Measurements from ENCODE around the gene SNX33. TPM values are rescaled to one million over a fixed set of nuclear protein-coding genes. Genes with fewer than 3 reads are reported as not detected.

The SNX33 gene
- total RNA-seq, 1 experiment from 2014 or later, result 8.3 TPM

GRCh38 chr15:75675579-75676404 lies 28.1 kb downstream of the SNX33 start:
- ATAC-seq (no peak), DNase-seq (ENCODE audit: low read depth, low spot score) (no peak)
- H3K4me1 ChIP-seq (ENCODE audit: control insufficient read depth in 1 of 2, insufficient read depth in 2 of 2, low read length in 2 of 2), result peaks cover 10 to 32% of the 10 kb centered on the region in 2 experiments; a peak in 3 of 4 replicates
- no peaks in the 10 kb centered on the region for H3K79me2 ChIP-seq (ENCODE audit: insufficient read depth, low read length)
- ChIA-PET RAD21 (ENCODE audit: low non-redundant PET in 1 of 2, low total read pairs in 2 of 2, uncharacterized antibody in 2 of 2, unreplicated experiment in 2 of 2) (no interaction called here), POLR2A (no interaction called here), CTCF (no interaction called here)
- no TSS peak for BruUV-seq (replicated peaks)
- intact Hi-C loops (cut with micrococcal nuclease), result no loop called here
- H3K36me3 ChIP-seq (ENCODE audit: control insufficient read depth in 1 of 2, insufficient read depth in 2 of 2, low read length in 2 of 2), result no peaks in the 10 kb centered on the region
- H4K20me1 ChIP-seq (ENCODE audit: insufficient read depth), result no peaks in the 10 kb centered on the region
- H3K4me3 ChIP-seq (replicated peaks in 1 of 2; ENCODE audit: low read depth in 1 of 2, low read length in 2 of 2), result no peak overlapping the region
- H3K9me3 ChIP-seq (ENCODE audit: control insufficient read depth in 1 of 2, insufficient read depth in 1 of 2, low read depth in 1 of 2, low read length in 2 of 2), result no peaks in the 10 kb centered on the region
- H3K9ac ChIP-seq (ENCODE audit: low read length), result no peak overlapping the region
- no peaks in the 10 kb centered on the region for H3K27me3 ChIP-seq (ENCODE audit: insufficient read depth, low read length)
- H2AFZ ChIP-seq (ENCODE audit: low read depth, low read length, poor library complexity, severe bottlenecking), result no peak overlapping the region
- H3K9me2 ChIP-seq (ENCODE audit: insufficient read depth), result no peaks in the 10 kb centered on the region
- no peak overlapping the region for H3K4me2 ChIP-seq (ENCODE audit: low read length)
- no peak overlapping the region for H3K27ac ChIP-seq (ENCODE audit: low read depth, low read length)
- TF ChIP-seq POLR2A (IDR thresholded peaks at IDR 0.05; ENCODE audit: borderline replicate concordance, extremely low read depth, insufficient read depth, insufficient read length) (no peak), SP1 (IDR thresholded peaks at IDR 0.05; ENCODE audit: low read depth) (no peak), EZH2 (IDR thresholded peaks at IDR 0.05) (no peak), MAX (IDR thresholded peaks at IDR 0.05) (no peak), ELF1 (IDR thresholded peaks at IDR 0.05; ENCODE audit: borderline replicate concordance, low read depth) (no peak), RAD21 (IDR thresholded peaks at IDR 0.05; ENCODE audit: low read depth) (no peak), REST (IDR thresholded peaks at IDR 0.05; ENCODE audit: low read depth) (no peak), SIN3A (IDR thresholded peaks at IDR 0.05; ENCODE audit: low read depth) (no peak), FOSL1 (IDR thresholded peaks at IDR 0.05; ENCODE audit: low read depth) (no peak), CTCF (IDR thresholded peaks at IDR 0.05 in 2 of 3, conservative IDR thresholded peaks at IDR 0.05 in 1 of 3; ENCODE audit: borderline replicate concordance in 1 of 3, insufficient read depth in 1 of 3, low read depth in 2 of 3, low read length in 2 of 3) (no peak), POLR2AphosphoS5 (IDR thresholded peaks at IDR 0.05; ENCODE audit: low read depth, low read length) (no peak), ZBTB33 (IDR thresholded peaks at IDR 0.05; ENCODE audit: extremely low read depth, insufficient replicate concordance, low read length) (no peak), ATF3 (IDR thresholded peaks at IDR 0.05) (no peak), EZH2phosphoT487 (IDR thresholded peaks at IDR 0.05; ENCODE audit: borderline replicate concordance) (no peak)
